SIG-M5 treated with dmso at 0.1 percent for 504 hours (cell line): ENCODE measurements around the gene MTERF4.
"Not testable (repeated sequence)": the region's sequence is repeated elsewhere in the genome, so short reads cannot be mapped to it uniquely, and the experiment has no call there.

Source experiments
- DNase-seq: peaks from one replicate; lab custom pipeline; 2025; ENCODE audit not compliant: unreplicated experiment; lab: John Stamatoyannopoulos, UW

Gene MTERF4

DNA sequence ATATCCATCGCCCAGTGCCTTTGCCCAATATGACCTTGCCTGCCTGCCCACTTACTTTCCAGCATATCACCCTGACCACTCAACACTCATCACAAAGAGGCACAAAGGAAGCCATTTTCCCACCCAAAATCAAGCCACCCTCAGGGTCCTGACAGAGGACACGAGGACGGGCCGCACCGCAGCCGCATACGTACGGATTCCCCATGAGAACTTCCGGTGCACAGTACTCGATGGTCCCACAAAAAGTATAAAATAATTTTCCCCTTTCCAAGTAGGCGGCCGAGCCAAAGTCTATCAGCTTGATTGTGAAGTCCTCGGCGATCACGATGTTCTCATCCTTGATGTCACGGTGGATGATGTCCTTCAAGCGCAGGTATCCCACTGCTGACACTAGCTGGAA lies 10.0 kb upstream of the MTERF4 start:
- DNase-seq = no peak

DNA sequence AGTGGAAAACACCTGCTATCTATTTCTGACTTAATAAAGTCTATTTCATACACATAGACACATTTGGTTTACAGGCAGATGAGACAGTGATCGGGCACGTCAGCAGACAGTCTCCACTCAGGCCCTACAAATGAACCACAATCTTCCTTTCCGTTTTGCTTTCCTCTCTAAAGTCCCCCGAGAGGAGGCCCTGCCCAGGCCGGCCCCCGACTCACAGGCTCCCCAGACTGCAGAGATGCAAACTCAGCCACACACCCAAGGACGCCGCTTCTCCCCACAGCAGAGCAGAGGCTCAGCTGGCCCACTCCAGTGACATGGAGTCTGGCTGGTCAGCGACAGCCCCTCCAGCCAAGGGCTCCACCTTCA lies 9.3 kb upstream of the MTERF4 start:
- no peak for DNase-seq

DNA sequence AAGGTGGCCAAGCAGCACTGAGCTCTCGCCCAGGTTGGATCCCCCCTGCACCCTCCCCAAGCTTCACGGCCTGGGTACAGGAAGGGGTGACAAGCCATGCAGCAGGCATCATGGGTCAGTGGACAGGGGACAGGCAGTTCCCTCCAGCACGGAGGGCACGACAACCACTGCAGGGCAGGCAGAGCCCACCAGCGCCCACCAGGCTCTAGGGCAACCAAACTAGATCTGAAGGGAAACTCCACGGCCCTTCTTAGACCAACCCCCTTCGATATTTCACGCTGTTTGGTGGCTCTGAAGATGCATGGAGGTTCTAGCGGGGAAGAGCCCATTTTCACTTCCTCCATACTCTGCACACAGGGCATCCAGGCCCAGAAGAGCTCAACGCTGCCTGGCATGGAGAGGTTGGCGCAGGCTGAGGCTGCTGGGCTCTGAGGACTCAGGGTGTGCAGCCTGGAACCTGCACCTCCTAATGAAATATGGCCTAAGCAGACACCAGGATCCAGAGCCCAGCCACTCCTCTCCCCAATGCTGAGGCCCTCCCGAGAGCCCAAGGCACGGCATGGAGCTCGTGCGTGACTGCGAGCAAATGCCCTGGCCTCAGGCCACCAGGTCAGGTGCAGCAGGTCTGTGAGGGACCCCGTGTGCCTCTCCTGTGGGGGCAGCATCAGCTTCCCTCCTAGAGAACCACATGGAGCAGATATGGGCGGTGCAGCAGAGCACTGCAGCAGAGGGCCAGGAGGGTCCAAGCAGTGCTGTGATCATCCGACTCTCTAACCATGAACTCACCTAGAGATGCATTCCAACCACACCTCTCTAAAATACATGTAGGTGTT lies 8.7 kb upstream of the MTERF4 start:
- DNase-seq = no peak

DNA sequence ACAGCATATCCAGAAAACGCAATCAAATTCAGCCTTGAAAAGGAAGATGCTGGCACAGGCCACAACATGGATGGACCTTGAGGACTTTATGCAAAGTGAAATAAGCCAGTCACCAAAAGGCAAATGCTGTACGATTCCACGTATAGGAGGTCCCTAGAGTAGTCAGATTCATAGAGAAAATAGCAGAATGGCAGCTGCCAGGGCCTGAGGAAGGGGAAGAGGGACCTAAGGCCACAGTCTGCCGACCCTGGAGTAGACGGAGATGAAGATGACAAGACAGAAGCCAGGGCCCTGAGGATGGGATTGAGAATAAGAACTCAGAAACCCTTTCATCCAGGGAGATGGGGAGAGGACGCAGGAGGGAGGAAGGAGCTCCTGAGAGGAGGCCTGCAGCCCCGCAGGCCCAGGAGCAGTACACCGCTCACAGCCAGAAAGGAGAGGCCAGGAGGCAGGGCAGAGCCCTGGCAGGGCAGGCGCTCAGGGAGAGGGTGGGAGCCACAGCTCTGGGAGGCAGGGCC lies 8.1 kb upstream of the MTERF4 start:
- no peak for DNase-seq

DNA sequence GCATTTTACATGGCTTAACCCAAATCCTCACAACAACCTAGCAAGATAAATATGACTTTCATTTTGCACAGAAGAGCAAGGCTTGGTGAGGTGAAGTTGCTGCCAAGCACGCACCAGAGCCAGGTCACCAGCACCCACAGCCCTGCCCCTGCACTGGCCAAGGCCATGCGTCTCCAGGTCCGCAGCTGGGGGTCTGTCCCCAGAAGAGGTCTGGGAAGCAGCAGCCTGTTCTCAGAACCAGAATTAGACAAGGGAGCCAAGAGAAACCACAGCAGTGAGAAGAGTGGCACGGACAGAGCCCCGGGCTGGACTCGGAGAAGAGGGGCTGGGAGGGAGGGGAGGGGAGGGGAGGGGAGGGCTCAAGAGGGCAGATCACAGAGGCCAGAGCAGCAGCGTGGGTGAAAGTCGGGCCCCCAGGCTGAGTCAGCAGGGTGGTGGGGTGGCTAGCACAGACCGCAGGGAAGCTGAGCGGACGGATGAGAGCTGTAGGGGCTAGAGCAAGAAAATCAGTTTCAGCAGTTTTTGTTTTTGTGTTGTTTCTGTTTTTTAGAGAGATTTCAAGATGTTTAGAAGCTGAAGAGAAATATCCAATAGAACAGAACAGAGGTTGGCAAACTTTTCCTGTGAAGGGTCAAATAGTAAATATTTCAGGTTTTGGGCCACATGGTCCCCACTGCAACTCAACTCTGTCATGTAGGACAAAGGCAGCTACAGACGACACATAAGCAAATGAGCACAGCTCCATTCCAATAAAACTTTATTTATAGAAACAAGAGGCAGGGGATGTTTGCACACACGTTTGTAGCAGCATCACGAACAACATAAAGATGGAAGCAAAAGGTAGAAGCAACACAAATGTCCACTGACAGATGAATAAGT lies 7.4 kb upstream of the MTERF4 start:
- no peak for DNase-seq

DNA sequence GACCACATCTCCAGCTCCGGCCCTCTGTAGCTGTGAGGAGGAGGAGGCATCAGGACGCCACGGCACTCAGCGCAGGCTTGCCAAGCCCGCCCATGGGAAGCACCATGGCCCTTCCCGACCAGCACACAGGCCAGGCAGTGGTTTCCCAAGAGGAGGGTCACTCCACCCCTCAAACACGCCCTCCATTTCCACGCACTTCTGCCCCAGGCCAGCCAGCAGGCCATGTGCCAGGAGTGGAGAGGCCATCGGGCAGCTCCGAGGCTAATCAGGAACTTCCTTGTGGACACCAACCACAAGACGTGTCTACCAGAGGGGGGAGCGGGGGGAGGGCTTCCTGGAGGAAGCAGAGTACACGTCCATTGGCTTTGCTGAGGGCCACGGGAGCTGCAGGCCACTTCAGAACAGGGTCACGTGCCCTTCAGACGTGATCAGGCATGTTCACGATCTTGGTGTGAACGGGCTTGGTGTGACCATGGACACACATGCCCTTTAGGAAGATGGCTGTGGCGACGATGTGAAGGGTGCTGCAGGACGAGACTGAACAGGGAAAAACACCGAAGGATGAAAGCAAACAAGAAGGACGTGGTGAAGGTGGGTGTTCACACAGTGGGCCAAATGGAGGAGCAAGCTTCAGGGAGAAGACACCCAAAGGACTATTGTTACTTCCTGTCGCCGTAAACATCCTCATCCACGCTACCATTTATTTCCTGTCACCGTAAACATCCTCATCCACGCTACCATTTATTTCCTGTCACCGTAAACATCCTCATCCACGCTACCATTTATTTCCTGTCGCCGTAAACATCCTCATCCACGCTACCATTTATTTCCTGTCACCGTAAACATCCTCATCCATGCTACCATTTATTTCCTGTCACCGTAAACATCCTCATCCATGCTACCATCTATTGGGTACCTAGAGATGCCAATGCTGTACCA lies 6.5 kb upstream of the MTERF4 start:
- no peak for DNase-seq

DNA sequence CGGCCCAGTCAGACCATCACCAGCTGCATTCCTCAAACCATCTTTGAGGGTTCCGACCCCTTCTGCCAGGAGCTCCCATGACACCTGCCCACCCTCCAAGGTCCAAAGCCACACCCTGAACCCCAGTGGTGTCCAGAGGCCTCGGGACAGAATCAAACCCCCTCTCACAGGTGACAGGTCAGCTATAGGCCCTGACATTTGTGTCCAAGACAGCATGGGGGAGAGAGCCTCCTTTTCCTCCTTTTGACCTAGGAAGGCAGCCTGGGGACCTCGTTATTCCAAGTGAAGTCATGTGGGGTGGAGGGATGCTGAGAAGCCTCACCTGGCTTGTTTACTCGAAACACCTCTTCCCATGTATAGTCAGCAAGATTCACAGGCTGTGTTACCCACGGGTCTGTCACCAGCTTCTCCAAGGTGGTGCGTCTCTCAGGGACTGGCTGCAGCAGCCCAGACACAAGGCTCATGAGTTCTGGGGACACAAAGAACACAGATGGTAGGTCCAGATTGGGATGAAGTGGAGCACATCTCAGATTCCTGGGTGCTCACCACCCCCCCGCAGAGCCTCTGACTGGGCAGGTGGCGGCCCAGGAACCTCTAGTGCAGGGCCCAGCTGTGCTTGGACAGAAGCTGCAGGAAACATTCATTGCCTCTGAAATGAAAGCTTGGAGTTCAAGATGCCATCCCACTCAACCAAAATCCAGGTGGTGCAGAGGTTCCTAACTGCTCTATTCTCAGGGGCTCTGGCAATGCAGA lies 5.1 kb upstream of the MTERF4 start:
- DNase-seq = no peak

DNA sequence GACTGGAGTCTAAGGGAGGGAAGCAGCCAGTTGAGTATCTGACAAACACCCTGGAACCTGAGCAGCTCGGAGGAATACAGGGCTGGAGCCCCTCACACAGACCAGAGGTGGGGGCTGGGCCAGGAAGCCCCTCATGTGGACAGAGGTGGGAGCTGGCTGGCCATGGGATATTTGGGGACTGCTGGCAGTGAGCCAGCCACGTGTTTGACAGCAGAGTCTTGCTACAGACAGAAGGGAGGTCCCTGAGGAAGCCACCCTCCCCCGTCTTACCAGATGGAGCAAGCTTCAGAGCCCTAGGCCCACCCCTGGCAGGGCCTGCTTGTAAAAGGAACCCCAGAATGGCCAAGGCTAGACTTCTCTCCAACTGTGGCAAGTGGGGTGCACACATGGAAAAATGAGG lies 3.6 kb upstream of the MTERF4 start:
- no peak for DNase-seq

DNA sequence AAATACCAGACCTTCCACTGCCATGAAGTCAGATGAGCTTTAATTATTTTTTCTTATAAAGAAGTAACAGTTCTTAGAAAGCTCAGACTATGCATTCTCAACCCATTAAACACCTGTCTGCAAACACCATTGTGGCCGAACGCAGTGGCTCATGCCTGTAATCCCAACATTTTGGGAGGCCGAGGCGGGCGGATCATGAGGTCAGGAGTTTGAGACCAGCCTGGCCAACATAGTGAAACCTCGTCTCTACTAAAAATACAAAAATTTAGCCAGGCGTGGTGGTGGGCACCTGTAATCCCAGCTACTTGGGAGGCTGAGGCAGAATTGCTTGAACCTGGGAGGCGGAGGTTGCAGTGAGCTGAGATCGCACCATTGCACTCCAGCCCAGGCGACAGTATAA lies 2.5 kb upstream of the MTERF4 start:
- DNase-seq = not testable (repeated sequence)

DNA sequence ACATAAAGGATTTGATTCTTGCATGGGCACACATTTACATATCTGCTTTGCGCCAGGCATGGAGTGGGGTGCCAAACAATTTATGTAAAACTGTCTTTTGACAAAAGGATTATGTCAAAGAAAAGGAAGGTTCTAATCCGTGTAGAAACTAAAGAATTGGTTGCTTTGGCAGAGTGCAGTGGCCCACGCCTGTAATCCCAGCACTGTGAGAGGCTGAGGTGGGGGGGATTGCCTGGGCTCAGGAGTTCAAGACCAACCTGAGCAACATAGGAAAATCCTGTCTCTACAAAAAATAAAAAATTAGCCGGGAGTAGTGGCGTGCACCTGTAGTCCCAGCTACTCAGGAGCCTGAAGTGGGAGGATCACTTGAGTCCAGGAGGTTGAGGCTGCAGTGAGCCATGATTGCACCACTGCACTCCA lies 1.1 kb upstream of the MTERF4 start:
- DNase-seq = no peak

DNA sequence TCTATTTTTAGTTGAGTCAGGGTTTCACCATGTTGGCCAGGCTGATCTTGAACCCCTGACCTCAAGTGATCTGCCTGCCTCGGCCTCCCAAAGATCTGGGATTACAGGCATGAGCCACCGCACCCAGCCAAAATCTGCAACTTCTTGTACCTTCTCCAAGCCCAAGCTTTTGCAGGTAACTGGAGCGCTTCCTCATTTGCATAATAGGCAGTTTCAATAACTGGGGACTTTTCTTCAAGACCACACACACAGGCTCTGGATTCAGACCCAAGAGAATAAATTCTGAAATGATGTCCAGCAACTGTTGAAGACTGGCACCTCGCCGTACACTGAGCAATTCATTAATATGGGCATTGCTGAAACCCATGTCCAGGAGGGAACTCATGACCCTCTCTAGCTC lies 2.8 kb downstream of the MTERF4 start:
- DNase-seq = no peak

DNA sequence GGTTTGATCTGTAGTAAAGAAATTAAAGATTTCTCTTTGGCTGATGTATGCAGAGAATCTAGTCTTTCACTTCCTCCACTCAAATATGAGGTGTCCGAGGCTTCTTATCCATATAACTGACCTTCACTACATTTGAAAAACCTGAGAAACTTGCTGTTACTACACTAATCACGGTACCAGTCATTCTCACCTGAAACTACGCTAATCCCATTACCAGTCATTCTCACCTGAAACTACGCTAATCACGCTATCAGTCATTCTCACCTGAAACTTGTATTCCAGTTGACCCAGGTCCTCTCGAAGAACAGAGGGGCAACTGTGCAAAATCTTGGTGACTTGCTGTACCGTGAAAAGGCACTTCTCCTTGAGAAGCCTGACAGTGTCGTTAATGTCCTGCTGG lies 5.1 kb downstream of the MTERF4 start:
- no peak for DNase-seq

DNA sequence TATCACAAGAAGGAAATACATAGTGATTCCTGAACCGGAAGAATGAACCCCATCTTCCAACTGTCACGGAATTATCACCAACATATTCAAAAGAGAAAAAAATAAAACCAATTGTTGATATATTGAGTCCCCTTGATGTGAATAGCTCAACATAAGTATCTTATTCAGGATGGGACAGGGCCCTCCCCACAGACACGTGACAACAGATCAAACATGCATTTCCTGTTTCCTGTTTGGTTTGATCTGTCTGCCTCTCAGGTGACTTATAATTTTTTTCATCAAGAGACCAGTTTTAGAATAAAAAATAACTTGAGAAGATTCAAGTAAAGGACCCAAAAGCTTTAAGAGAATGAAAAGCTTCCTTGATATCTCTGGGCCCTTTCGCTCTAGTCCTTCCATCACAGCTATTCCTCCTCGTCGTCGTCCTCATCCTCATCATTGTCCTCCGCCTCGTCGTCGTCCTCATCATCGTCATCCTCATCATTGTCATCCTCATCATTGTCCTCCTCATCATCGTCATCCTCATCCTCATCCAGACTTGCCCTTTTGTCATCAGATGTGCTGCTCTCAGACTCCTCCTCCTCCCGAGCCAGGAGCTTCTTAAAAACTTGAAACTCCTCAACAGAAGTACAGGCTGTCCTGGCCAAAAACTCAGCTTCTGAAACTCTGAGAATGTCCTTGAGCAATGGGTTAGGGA lies 6.3 kb downstream of the MTERF4 start:
- no peak for DNase-seq

DNA sequence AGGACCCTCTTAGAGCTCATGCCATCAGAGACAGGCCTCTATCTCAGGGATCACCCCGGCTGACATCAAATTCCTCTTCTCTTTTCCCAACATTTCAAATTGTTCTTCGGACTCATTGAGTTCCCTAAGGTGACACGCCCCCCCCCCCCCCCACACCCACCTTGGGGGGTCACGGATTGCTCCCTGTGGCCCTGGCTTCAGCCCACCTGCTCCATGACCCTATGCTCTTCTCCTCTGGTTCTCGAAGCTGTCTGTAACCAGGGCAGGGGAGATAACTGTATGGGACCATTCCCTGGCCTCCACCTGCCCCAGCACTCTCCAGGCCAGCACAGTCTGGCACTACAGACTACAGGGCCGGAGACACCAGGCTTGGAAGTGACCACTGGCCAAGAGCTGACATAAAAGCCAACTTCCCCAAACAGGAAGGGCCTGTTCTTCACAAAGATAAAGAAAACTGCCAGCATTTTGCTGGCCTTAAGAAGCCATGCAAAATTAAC lies 7.1 kb downstream of the MTERF4 start:
- no peak for DNase-seq

DNA sequence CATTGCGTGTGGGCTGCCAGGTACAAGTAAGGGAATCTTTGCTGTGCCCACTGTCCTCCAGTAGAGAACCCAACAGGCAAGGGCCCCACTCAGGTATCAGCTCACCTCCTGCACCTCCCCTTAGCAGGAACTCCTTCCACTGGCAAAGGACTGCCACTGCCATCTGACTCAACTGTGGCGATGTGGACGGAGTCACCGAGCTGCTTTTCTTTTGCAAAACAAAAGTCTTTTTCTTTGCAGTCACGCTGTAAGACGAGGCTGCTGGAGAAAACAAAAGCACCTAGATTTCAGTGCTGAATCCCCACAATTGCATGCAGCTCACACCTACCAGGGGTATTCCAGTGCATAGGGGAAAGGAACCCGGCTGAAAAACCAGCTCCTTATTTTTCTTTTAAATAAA lies 7.9 kb downstream of the MTERF4 start:
- no peak for DNase-seq

DNA sequence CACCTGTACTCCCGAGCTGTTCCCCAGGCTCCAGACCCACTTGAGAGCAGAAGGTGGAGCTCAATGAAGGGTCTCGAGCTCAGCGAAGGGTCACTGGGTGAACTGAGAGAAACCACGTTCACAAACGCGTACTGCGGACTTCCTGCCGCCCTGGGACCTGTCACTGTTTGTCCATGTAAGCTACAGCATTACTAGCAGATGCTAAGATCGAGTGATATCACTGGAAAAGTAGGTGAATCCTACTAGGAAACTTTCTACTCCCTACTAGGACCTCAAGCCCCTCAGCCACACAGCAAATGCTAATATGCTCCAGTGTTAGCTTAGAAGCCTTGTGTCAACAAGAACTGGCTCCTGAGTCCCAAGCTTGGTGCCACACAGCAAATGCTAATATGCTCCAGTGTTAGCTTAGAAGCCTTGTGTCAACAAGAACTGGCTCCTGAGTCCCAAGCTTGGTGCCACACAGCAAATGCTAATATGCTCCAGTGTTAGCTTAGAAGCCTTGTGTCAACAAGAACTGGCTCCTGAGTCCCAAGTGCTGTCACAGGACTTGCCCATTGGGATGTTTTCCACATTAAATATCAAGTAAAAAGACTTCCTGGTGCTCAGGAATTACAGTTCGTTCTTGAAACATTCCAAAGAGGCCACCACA lies 8.8 kb downstream of the MTERF4 start:
- DNase-seq = not testable (repeated sequence)

DNA sequence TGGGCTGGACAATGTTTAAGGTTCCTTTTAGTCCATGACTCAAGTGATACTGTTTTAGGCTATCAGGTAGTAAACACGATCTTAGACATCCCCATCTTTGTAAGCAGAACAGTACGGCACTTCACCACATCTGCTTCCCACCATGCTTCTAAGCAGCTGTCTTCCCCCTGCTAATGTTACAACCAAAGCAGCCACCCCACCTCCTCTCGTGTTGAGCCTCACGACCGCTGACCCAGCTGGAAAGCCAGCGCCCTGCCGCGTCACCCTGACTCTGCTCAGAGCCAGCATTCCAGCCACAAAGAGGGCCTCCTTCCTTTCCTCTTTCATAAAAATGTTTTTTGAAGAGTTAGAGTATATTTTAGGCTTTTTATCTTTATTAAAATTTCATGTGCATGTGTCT lies 9.4 kb downstream of the MTERF4 start:
- no peak for DNase-seq

DNA sequence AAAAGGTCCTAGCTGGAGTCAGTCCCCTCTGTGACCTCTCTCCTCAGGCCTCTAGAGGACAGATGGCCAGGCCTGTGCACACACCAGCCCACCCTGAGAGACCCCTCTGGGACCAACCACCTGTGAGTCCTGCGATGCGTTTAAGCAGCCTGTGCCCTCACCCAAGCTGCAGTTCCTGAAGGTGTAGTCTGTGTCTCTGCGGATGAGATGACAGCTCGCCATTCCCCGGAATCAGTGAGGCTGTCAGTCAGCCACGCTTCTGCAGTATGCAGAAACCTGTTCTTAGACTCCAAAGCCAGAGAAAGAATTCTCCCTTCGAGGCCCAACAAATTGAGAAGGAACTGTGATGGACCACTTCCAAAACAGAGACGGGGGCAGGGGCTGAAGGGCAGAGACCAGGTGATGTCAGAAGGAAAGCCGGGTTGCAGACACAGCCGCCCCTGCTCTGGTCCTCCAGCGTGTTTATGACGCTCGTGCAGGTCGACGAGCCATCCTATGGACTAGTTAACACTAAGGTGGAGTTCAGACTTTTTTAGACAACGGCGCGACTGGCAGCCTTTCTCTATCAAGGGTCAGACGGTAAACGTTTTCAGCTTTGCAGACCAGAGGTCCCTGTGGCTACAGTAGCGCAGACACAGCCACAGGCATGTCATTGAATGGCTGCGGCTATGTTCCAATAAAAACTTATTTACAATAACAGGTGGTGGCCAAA lies 10.2 kb downstream of the MTERF4 start:
- no peak for DNase-seq
